DND-41 (cell line): ENCODE measurements around the gene CREB3L2.

Source experiments
- ATAC-seq: fragments of 200-7000 bp; cut with Tn5 transposase; 3 replicates; pipeline ENCODE4 v1.9.1; 2021; ENCODE audit warnings: low read depth; ENCODE audit not compliant: insufficient read depth
- DNase-seq: peaks from one replicate; pipeline ENCODE4 v3.0.0-alpha.2; 2020
- H2AFZ ChIP-seq: 2 replicates; pipeline ENCODE4 v1.6.0; 2012; ENCODE audit warnings: low read depth, low read length
- H3K27ac ChIP-seq: 2 replicates; pipeline ENCODE4 v1.5.1; 2012; ENCODE audit warnings: low read length, inconsistent platforms
- H3K27me3 ChIP-seq: fragments of 200-600 bp; sonication (generic); 2 replicates; pipeline ENCODE4 v1.6.0; 2012; ENCODE audit warnings: low read length, mild to moderate bottlenecking, inconsistent platforms; ENCODE audit not compliant: insufficient read depth, poor library complexity
- H3K36me3 ChIP-seq: 2 replicates; pipeline ENCODE4 v1.5.1; 2012; ENCODE audit warnings: low read length, inconsistent platforms; ENCODE audit not compliant: insufficient read depth
- H3K4me1 ChIP-seq: 2 replicates; pipeline ENCODE4 v1.5.1; 2012; ENCODE audit warnings: mild to moderate bottlenecking, low read length; ENCODE audit not compliant: insufficient read depth
- H3K4me2 ChIP-seq: 2 replicates; pipeline ENCODE4 v1.6.0; 2012; ENCODE audit warnings: mild to moderate bottlenecking, moderate library complexity, low read length, inconsistent platforms; ENCODE audit not compliant: insufficient read depth
- H3K4me3 ChIP-seq, 2 experiments: fragments of 200-600 bp in 1 of 2; shearing (Covaris generic) in 1 of 2; 2 replicates each; pipeline ENCODE4 v1.5.1; 2012 to 2016; ENCODE audit warnings: inconsistent platforms in 2 of 2, low read length in 2 of 2, mild to moderate bottlenecking in 2 of 2, low read depth in 1 of 2, moderate library complexity in 1 of 2
- H3K79me2 ChIP-seq: 2 replicates; pipeline ENCODE4 v1.6.0; 2012; ENCODE audit warnings: low read length, inconsistent platforms; ENCODE audit not compliant: insufficient read depth
- H3K9ac ChIP-seq: 2 replicates; pipeline ENCODE4 v1.6.0; 2012; ENCODE audit warnings: low read depth, mild to moderate bottlenecking, inconsistent platforms, low read length, moderate library complexity
- H3K9me3 ChIP-seq: 2 replicates; pipeline ENCODE4 v1.5.1; 2012; ENCODE audit warnings: low read length, moderate library complexity, mild to moderate bottlenecking, inconsistent platforms; ENCODE audit not compliant: insufficient read depth, severe bottlenecking
- H4K20me1 ChIP-seq: 2 replicates; pipeline ENCODE4 v1.6.0; 2012; ENCODE audit warnings: low read length; ENCODE audit not compliant: insufficient read depth
- EZH2 ChIP-seq: IDR thresholded peaks from 3 replicates; pipeline ENCODE4 v1.6.1; 2012; ENCODE audit warnings: borderline replicate concordance, low read depth, mild to moderate bottlenecking, moderate library complexity, low read length, inconsistent platforms; ENCODE audit not compliant: severe bottlenecking
- TF ChIP-seq, protein P1 (sequence below): IDR thresholded peaks from 2 replicates; pipeline ENCODE4 v1.5.1; 2012; ENCODE audit warnings: borderline replicate concordance, low read length, moderate library complexity, mild to moderate bottlenecking; ENCODE audit not compliant: poor library complexity, severe bottlenecking; ENCODE audit errors: extremely low read depth

CREB3L2 gene

DNA sequence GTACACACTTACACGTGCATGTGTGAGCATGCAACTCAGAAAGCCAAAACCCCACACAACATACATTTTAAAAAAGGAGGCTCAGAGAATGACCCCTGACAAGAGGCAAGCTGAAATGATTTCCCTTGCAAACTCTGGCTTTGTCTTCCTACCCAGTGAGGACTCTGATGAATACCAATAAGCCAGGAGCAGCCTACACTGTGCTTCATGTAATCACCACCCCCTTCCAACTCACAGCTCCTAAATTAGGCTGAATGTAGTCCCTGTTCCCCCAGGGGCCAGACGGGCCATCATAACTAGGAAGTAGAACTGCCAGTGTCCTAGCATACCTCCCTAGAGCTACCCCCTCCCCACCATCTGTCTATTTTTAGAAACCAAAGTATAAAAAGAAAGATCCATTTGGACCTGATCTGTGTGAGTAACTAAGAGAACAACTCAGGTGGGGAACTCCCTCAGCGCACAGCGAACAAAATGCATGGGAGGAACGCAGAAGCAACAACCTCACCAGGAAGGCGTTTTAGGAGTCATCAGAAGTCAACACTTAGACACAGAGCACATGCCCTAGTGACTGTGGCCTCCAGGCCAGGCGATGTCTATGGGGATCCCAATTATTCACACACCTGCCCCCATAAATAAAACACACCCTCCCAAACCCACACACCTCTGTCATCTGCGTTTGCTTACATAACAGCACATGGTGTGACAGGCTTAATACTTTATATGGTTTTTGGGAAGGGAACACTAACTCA is 157.0 kb downstream of the CREB3L2 start:
- ATAC-seq = no peak
- no peaks in the 10 kb centered on the region for H3K36me3 ChIP-seq
- no peak for TF ChIP-seq EZH2
- TF ChIP-seq, protein P1, sequence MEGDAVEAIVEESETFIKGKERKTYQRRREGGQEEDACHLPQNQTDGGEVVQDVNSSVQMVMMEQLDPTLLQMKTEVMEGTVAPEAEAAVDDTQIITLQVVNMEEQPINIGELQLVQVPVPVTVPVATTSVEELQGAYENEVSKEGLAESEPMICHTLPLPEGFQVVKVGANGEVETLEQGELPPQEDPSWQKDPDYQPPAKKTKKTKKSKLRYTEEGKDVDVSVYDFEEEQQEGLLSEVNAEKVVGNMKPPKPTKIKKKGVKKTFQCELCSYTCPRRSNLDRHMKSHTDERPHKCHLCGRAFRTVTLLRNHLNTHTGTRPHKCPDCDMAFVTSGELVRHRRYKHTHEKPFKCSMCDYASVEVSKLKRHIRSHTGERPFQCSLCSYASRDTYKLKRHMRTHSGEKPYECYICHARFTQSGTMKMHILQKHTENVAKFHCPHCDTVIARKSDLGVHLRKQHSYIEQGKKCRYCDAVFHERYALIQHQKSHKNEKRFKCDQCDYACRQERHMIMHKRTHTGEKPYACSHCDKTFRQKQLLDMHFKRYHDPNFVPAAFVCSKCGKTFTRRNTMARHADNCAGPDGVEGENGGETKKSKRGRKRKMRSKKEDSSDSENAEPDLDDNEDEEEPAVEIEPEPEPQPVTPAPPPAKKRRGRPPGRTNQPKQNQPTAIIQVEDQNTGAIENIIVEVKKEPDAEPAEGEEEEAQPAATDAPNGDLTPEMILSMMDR = no peak
- H3K9me3 ChIP-seq = no peaks in the 10 kb centered on the region
- DNase-seq = no peak
- no peak overlapping the region for H3K4me2 ChIP-seq
- no peaks in the 10 kb centered on the region for H3K27me3 ChIP-seq
- H3K9ac ChIP-seq = no peak overlapping the region
- H2AFZ ChIP-seq = no peak overlapping the region
- H3K4me3 ChIP-seq = no peak overlapping the region
- no peaks in the 10 kb centered on the region for H3K4me1 ChIP-seq
- no peaks in the 10 kb centered on the region for H3K79me2 ChIP-seq
- no peak overlapping the region for H3K27ac ChIP-seq
- H4K20me1 ChIP-seq = no peaks in the 10 kb centered on the region

DNA sequence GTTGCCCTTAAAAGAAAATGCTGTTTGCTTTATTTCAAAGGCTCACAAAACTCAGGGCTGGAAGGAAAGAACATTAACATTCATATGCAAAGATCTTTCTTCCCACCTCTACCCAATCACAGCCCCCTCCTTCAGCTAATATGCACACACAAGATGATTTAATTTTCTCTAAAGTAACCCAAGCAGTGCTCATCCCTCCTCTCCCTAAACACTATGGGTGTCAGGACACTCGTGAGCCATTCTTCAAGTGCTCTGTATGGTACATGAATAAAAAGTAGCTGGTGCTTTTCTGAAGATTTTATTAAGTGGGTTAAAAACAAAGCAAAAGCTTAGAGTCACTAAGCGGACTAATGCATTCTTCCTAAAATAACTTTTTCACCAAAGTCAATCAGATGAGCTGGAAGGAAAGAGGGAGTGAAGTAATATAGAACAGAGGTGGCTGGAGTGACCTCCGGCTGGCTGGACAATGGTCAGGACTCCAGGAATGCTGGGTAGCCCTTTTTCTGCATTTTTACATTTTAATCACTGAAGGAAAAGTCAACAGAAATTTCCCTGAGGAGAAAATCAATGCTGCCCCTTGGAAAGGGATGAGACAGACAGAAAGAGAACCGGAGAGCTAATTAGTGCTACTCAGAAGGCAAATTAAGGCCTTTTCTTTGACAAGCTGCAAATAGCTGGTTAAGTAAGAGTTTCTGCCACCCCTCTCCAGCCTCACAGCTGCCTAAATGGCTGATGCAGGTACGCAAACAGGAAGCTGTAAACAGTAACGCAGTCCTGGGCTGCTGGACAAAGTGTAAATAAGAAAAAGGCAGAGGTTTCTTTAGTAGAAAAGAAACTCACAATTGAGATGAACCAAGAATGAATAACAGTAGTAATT is 161.7 kb downstream of the CREB3L2 start:
- Histone ChIP-seq H3K9ac (no peak overlapping the region), H2AFZ (no peak overlapping the region), H3K4me2 (no peak overlapping the region), H4K20me1 (no peaks in the 10 kb centered on the region), H3K36me3 (no peaks in the 10 kb centered on the region), H3K9me3 (no peaks in the 10 kb centered on the region), H3K27me3 (no peaks in the 10 kb centered on the region), H3K4me1 (no peaks in the 10 kb centered on the region), H3K4me3 (no peak overlapping the region), H3K27ac (no peak overlapping the region), H3K79me2 (no peaks in the 10 kb centered on the region)
- DNase-seq (no peak), ATAC-seq (no peak)
- TF ChIP-seq, protein P1 = no peak
- no peak for TF ChIP-seq EZH2

DNA sequence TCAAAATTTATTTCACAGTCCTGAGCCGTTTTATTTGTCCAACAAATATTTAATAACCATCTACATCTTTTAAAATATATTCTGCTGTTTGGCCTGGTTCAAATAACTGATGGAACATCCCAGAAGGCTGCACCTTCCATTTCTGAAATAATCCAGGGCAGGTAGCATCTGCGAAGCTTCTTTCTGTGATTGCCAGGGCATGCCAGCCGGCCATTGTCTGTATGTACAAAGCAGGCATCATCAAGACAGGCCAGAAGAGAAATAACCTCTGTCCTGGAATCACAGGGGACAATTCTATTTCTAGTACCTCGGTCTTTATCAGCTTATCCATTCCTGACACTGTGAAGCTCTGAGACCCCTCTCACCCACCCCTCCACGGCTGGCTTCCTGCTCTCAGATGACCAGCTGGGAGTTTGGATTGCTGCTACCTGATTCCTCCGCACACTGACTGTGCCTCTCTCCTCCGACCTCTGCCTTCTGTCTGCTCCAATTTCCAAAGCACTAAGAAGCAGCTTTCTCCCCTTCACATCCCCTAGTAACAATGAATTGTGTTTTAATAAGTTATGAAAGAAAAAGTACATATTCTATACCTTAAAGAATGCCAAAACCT is 163.1 kb downstream of the CREB3L2 start:
- no peak overlapping the region for H3K4me3 ChIP-seq
- H3K9ac ChIP-seq = no peak overlapping the region
- no peaks in the 10 kb centered on the region for H3K36me3 ChIP-seq
- ATAC-seq (no peak), DNase-seq (no peak)
- H3K27ac ChIP-seq = no peak overlapping the region
- no peaks in the 10 kb centered on the region for H3K27me3 ChIP-seq
- H4K20me1 ChIP-seq = no peaks in the 10 kb centered on the region
- TF ChIP-seq EZH2 = no peak
- TF ChIP-seq, protein P1 = no peak
- no peak overlapping the region for H2AFZ ChIP-seq
- no peaks in the 10 kb centered on the region for H3K9me3 ChIP-seq
- no peaks in the 10 kb centered on the region for H3K79me2 ChIP-seq
- H3K4me2 ChIP-seq = no peak overlapping the region
- no peaks in the 10 kb centered on the region for H3K4me1 ChIP-seq
